HFF-Myc (cell line): Measurements from ENCODE around the gene PSMF1.

ENCODE experiments used
- DNase-seq: peaks from one replicate; pipeline ENCODE4 v3.0.0-alpha.2; 2011; ENCODE audit warnings: low read depth; ENCODE audit errors: extremely low read depth
- H3K4me3 ChIP-seq: replicated peaks from 2 replicates; pipeline ENCODE4 v1.5.1; 2011; ENCODE audit warnings: low read depth, mild to moderate bottlenecking, control low read depth, low read length
- CTCF ChIP-seq: IDR thresholded peaks from 2 replicates; pipeline ENCODE4 v1.5.1; 2012; ENCODE audit warnings: mild to moderate bottlenecking, low read depth, low read length, control low read depth; ENCODE audit errors: missing control alignments

Gene PSMF1

GRCh38 chr20:1165941-1166340, 47.5 kb downstream of the PSMF1 start:
- DNase-seq = no peak
- no peak overlapping the region for H3K4me3 ChIP-seq
- no peak for TF ChIP-seq CTCF

GRCh38 chr20:1166948-1167720, 48.7 kb downstream of the PSMF1 start:
- DNase-seq = no peak
- no peak for TF ChIP-seq CTCF
- H3K4me3 ChIP-seq = no peak overlapping the region

GRCh38 chr20:1169224-1169623, 50.8 kb downstream of the PSMF1 start:
- no peak overlapping the region for H3K4me3 ChIP-seq
- TF ChIP-seq CTCF = no peak
- no peak for DNase-seq

GRCh38 chr20:1171461-1172093, 53.2 kb downstream of the PSMF1 start:
- DNase-seq = no peak
- no peak overlapping the region for H3K4me3 ChIP-seq
- no peak for TF ChIP-seq CTCF

GRCh38 chr20:1173698-1174097, 55.3 kb downstream of the PSMF1 start:
- TF ChIP-seq CTCF = no peak
- DNase-seq = no peak
- H3K4me3 ChIP-seq = no peak overlapping the region

- TF ChIP-seq CTCF = no peak
- no peak for DNase-seq
- H3K4me3 ChIP-seq = no peak overlapping the region
Measured at GRCh38 chr20:1174787-1175186, 56.4 kb downstream of the PSMF1 start.
